Naive thymus-derived CD4-positive, alpha-beta T cell (primary cell): ENCODE results near the gene JAKMIP2. TPM values are rescaled to one million over a fixed set of nuclear protein-coding genes. Genes with fewer than 3 reads are reported as not detected.

ENCODE experiments used
- ATAC-seq: fragments of 150-1000 bp; cut with Tn5 transposase; 2 replicates; pipeline ENCODE4 v1.10.0; 2021; ENCODE audit warnings: mild to moderate bottlenecking, moderate library complexity
- CTCF ChIA-PET: fragments of 350-600 bp; sonication (Branson Sonifier 250); formaldehyde crosslinking; loops from one replicate; lab custom pipeline; 2021; ENCODE audit warnings: antibody characterized with exemption; lab: Charles Lee
- POLR2A ChIA-PET: fragments of 350-600 bp; sonication (Branson Sonifier 250); formaldehyde crosslinking; loops from one replicate; lab custom pipeline; 2021; ENCODE audit warnings: antibody characterized with exemption, inconsistent platforms; lab: Charles Lee
- DNase-seq, 9 donors: peaks; one replicate each; pipeline versions ENCODE4 v3.0.0 to v3.0.0-alpha.2; 2020 to 2022; ENCODE audit warnings: mixed read lengths in 1 of 9
- H3K27ac ChIP-seq: one replicate; pipeline ENCODE4 v1.7.0; 2013; ENCODE audit warnings: mild to moderate bottlenecking, low read depth, low read length, moderate library complexity
- H3K27me3 ChIP-seq, 2 donors: one replicate each; pipeline ENCODE4 v1.7.0; 2013; ENCODE audit warnings: low read length in 2 of 2, mild to moderate bottlenecking in 2 of 2, moderate library complexity in 2 of 2; ENCODE audit not compliant: control insufficient read depth in 2 of 2, insufficient read depth in 2 of 2
- H3K36me3 ChIP-seq, 3 experiments: 1 replicate in 2 of 3; 2 replicates in 1 of 3; pipeline ENCODE4 v1.7.0; 2013; ENCODE audit warnings: low read length in 3 of 3, mild to moderate bottlenecking in 3 of 3, moderate library complexity in 1 of 3; ENCODE audit not compliant: insufficient read depth in 3 of 3, control insufficient read depth in 2 of 3
- H3K4me1 ChIP-seq, 2 donors: one replicate each; pipeline ENCODE4 v1.7.0; 2013; ENCODE audit warnings: low read length in 2 of 2, mild to moderate bottlenecking in 2 of 2, moderate library complexity in 1 of 2; ENCODE audit not compliant: control insufficient read depth in 2 of 2, insufficient read depth in 2 of 2
- H3K4me3 ChIP-seq: 2 replicates; pipeline ENCODE4 v1.7.0; 2013; ENCODE audit warnings: mild to moderate bottlenecking, low read length
- H3K9me3 ChIP-seq, 3 experiments: 1 replicate in 2 of 3; 2 replicates in 1 of 3; pipeline ENCODE4 v1.7.0; 2013; ENCODE audit warnings: low read length in 3 of 3; ENCODE audit not compliant: control insufficient read depth in 2 of 3
- H3K27ac Mint-ChIP-seq, 9 donors: one replicate each; pipeline ENCODE4 v1.8.0; 2020 to 2022; ENCODE audit warnings: mixed read lengths in 9 of 9, mild to moderate bottlenecking in 8 of 9, moderate library complexity in 5 of 9, inconsistent platforms in 2 of 9
- H3K27me3 Mint-ChIP-seq, 5 donors: one replicate each; pipeline ENCODE4 v1.8.0; 2021 to 2022; ENCODE audit warnings: mixed read lengths in 5 of 5, mild to moderate bottlenecking in 1 of 5
- H3K36me3 Mint-ChIP-seq, 5 donors: one replicate each; pipeline ENCODE4 v1.8.0; 2020 to 2022; ENCODE audit warnings: mixed read lengths in 5 of 5, mild to moderate bottlenecking in 3 of 5, inconsistent platforms in 1 of 5
- H3K4me1 Mint-ChIP-seq, 7 donors: one replicate each; pipeline ENCODE4 v1.8.0; 2020 to 2022; ENCODE audit warnings: mixed read lengths in 7 of 7, mild to moderate bottlenecking in 3 of 7, inconsistent platforms in 1 of 7
- H3K4me3 Mint-ChIP-seq, 10 donors: one replicate each; pipeline ENCODE4 v1.8.0; 2020 to 2022; ENCODE audit warnings: mild to moderate bottlenecking in 10 of 10, mixed read lengths in 10 of 10, moderate library complexity in 6 of 10, inconsistent platforms in 2 of 10
- H3K9me3 Mint-ChIP-seq, 11 donors: one replicate each; pipeline ENCODE4 v1.8.0; 2020 to 2022; ENCODE audit warnings: mixed read lengths in 11 of 11, mild to moderate bottlenecking in 4 of 11, inconsistent platforms in 1 of 11, moderate library complexity in 1 of 11
- intact Hi-C, 2 donors: fragments of 100-400 bp; cut with micrococcal nuclease; formaldehyde crosslinking; loops; one replicate each; pipeline ENCODE4 v1.15.1; 2023
- polyA plus RNA-seq, 2 donors: library from polyadenylated mRNA; unstranded; fragments of 300-500 nt; fragmentation: Illumina TruSeq; gene quantifications; one replicate each; pipeline ENCODE4 v1.2.3, GENCODE V29; 2021
- total RNA-seq, 6 experiments: library from RNA in 5 of 6; stranded (reverse) in 5 of 6; gene quantifications; 1 replicate in 5 of 6; 2 replicates in 1 of 6; pipeline ENCODE4 v1.2.3 and lab custom pipeline; 2021 to 2026

Gene JAKMIP2
- total and polyA plus RNA-seq, 7 experiments from 2014 or later, result 0.16 to 4.5 (median 0.88) TPM

DNA sequence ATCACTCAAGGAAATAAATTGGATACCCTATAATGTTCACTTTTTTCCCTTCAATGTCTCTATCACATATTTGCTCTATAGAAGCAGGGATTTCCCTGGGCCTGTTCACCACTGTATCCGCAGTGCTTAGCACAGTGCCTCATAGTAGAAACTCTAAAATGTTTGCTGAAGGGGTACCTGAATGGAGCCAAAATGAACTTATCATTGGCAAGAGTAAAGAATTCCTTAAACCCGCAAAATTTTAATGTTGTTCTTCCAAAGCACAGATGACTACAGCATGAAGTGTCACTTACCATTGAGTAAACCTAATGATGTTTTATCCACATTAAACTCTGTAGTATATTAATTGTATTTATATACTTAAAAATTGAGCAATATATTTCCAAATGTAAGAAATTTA, 96.1 kb downstream of the JAKMIP2 start:
- Mint-ChIP-seq H3K36me3 (no peaks in the 10 kb centered on the region), H3K27me3 (no peaks in the 10 kb centered on the region), H3K4me1 (no peaks in the 10 kb centered on the region), H3K9me3 (peaks cover 0 to 3% (median 0%) of the 10 kb centered on the region in 11 donors), H3K27ac (no peak overlapping the region), H3K4me3 (no peak overlapping the region)
- Histone ChIP-seq H3K9me3 (no peaks in the 10 kb centered on the region), H3K27me3 (no peaks in the 10 kb centered on the region), H3K4me1 (no peaks in the 10 kb centered on the region), H3K36me3 (no peaks in the 10 kb centered on the region), H3K4me3 (no peak overlapping the region), H3K27ac (no peak overlapping the region)
- CTCF ChIA-PET, result no interaction called here
- POLR2A ChIA-PET, result no interaction called here
- ATAC-seq, result no peak
- intact Hi-C loops, result no loop called here
- DNase-seq, result no peak

DNA sequence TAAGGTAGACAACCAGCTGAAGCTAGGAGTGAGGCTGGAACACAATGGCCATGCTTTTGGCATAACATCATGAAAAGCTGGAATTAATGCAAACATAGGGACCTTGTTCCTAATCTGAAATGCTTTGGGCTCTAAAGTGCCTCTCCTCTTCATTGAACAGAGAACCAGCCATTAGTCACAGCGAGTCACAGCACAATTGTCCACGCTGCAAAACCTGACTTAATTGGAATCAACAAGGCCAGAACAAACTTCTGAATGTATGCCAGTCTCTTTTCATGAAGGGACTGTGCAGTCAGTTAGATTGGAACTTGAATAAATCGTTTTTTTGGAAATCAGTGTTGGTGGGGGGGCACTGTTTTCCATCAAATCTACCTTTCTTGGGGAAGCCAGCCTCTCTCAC, 96.5 kb downstream of the JAKMIP2 start:
- intact Hi-C loops, result no loop called here
- CTCF ChIA-PET, result no interaction called here
- no peak overlapping the region for H3K27ac Mint-ChIP-seq

DNA sequence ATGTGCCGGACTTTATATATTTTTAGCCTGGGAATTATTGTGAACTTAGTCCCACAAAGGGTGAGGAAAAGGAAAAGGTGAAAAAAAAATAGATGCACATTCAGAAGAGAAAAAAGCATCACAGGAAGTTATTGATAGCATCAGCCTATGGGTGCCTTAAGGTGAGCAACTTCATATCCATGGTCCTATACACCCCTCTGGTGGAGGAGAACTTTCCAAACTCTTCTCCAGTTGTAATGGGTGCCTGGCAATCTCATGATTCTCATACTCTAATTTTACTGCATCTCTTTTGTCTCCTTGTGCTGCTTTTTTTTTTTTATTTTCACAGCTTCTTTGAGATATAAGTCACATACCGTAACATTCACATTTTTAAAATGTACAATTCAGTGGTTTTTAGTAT, 107.4 kb downstream of the JAKMIP2 start:
- Mint-ChIP-seq H3K27ac (no peak overlapping the region), H3K4me3 (no peak overlapping the region), H3K36me3 (peaks cover 0 to 4% (median 0%) of the 10 kb centered on the region in 5 donors), H3K27me3 (peaks cover 0 to 3% (median 0%) of the 10 kb centered on the region in 5 donors), H3K4me1 (no peaks in the 10 kb centered on the region), H3K9me3 (peaks cover 0 to 2% (median 0%) of the 10 kb centered on the region in 11 donors)
- intact Hi-C loops, result no loop called here
- Histone ChIP-seq H3K27ac (no peak overlapping the region), H3K4me1 (no peaks in the 10 kb centered on the region), H3K27me3 (no peaks in the 10 kb centered on the region), H3K9me3 (no peaks in the 10 kb centered on the region), H3K4me3 (no peak overlapping the region), H3K36me3 (no peaks in the 10 kb centered on the region)
- POLR2A ChIA-PET, result no interaction called here
- ATAC-seq (no peak), DNase-seq (no peak)
- CTCF ChIA-PET, result no interaction called here

More for the DNA sequence above, 96.5 kb downstream of the JAKMIP2 start:
- Histone ChIP-seq H3K27ac (no peak overlapping the region), H3K27me3 (no peaks in the 10 kb centered on the region), H3K9me3 (no peaks in the 10 kb centered on the region), H3K36me3 (no peaks in the 10 kb centered on the region), H3K4me1 (no peaks in the 10 kb centered on the region), H3K4me3 (no peak overlapping the region)
- Mint-ChIP-seq H3K9me3 (peaks cover 0 to 3% (median 0%) of the 10 kb centered on the region in 11 donors), H3K4me1 (no peaks in the 10 kb centered on the region), H3K36me3 (no peaks in the 10 kb centered on the region), H3K4me3 (no peak overlapping the region), H3K27me3 (no peaks in the 10 kb centered on the region)
- POLR2A ChIA-PET, result no interaction called here
- DNase-seq (no peak), ATAC-seq (no peak)

DNA sequence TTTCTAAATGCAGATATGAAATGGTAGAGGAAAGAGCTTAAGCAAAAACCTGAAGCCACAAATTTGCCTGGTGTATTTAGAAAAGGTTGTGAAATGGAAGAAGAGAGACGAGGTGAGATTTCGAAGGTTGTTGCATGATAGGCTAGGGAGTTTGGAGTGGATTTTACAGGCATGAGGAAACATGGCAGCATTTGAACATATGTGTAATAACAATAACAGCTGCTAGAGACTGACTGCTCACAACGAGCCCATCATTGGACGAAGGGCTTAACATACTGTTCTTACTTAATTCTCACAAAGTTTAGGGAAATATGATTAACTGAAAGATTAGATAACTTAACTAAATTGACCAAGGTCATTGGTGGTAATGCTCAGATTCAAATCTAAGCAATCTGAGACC, 108.1 kb downstream of the JAKMIP2 start:
- H3K27me3 ChIP-seq, result no peaks in the 10 kb centered on the region
- no peak for DNase-seq
- POLR2A ChIA-PET, result no interaction called here
- Mint-ChIP-seq H3K27ac (no peak overlapping the region), H3K27me3 (peaks cover 0 to 3% (median 0%) of the 10 kb centered on the region in 5 donors), H3K36me3 (peaks cover 0 to 4% (median 0%) of the 10 kb centered on the region in 5 donors), H3K9me3 (peaks cover 0 to 2% (median 0%) of the 10 kb centered on the region in 11 donors), H3K4me1 (no peaks in the 10 kb centered on the region), H3K4me3 (no peak overlapping the region)
- CTCF ChIA-PET, result no interaction called here
- H3K36me3 ChIP-seq, result no peaks in the 10 kb centered on the region
- H3K27ac ChIP-seq, result no peak overlapping the region
- H3K9me3 ChIP-seq, result no peaks in the 10 kb centered on the region
- intact Hi-C loops, result no loop called here
- no peaks in the 10 kb centered on the region for H3K4me1 ChIP-seq
- no peak overlapping the region for H3K4me3 ChIP-seq
- ATAC-seq, result no peak

DNA sequence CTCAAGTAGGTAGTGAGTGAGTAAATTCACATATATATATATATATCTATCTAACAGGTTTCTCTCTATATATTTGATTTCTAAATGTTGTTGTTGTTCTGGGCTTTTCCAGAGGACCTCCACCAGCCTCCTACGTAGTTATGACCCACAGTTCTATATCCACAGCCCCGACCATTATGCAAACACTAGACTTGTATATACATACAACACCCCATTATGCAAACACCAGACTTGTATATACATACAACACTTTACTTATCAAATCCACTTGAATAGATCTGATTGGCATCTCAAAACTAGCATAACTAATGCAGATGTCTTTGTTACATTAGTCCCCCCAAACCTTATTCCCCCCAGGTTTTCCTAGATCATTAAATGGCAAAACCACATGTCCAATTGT, 108.7 kb downstream of the JAKMIP2 start:
- Mint-ChIP-seq H3K9me3 (peaks cover 0 to 2% (median 0%) of the 10 kb centered on the region in 11 donors), H3K27me3 (peaks cover 0 to 3% (median 0%) of the 10 kb centered on the region in 5 donors), H3K4me3 (no peak overlapping the region), H3K4me1 (no peaks in the 10 kb centered on the region), H3K27ac (no peak overlapping the region), H3K36me3 (peaks cover 0 to 4% (median 0%) of the 10 kb centered on the region in 5 donors)
- POLR2A ChIA-PET, result no interaction called here
- CTCF ChIA-PET, result no interaction called here
- no peak for ATAC-seq
- Histone ChIP-seq H3K27ac (no peak overlapping the region), H3K4me3 (no peak overlapping the region), H3K36me3 (no peaks in the 10 kb centered on the region), H3K4me1 (no peaks in the 10 kb centered on the region), H3K27me3 (no peaks in the 10 kb centered on the region), H3K9me3 (no peaks in the 10 kb centered on the region)
- intact Hi-C loops, result no loop called here
- DNase-seq, result no peak

DNA sequence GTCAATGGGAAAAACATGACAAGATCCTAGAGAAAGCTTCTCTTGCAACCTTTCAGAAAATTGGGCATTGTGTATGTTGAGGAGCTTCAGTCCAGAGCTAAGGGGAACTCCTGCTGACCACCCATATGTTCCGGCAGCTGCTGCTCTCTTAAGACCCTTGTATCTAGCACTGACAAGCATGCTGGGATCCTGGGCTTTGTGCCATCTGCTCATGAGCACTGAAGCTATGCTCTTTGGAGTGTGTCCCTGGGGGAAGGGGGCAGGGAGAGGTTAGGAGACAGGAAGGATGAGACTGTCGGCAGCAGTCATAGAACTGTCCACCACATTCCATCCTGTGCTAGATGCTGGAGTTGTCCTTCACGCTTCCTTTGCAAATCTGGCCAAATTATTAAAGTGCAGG, 109.3 kb downstream of the JAKMIP2 start:
- Mint-ChIP-seq H3K4me3 (no peak overlapping the region), H3K36me3 (peaks cover 0 to 4% (median 0%) of the 10 kb centered on the region in 5 donors), H3K4me1 (no peaks in the 10 kb centered on the region), H3K9me3 (peaks cover 0 to 2% (median 0%) of the 10 kb centered on the region in 11 donors), H3K27me3 (peaks cover 0 to 2% (median 0%) of the 10 kb centered on the region in 5 donors), H3K27ac (no peak overlapping the region)
- Histone ChIP-seq H3K27me3 (no peaks in the 10 kb centered on the region), H3K9me3 (no peaks in the 10 kb centered on the region), H3K36me3 (no peaks in the 10 kb centered on the region), H3K4me1 (no peaks in the 10 kb centered on the region), H3K27ac (no peak overlapping the region), H3K4me3 (no peak overlapping the region)
- POLR2A ChIA-PET, result no interaction called here
- CTCF ChIA-PET, result no interaction called here
- DNase-seq, result no peak
- no peak for ATAC-seq
- intact Hi-C loops, result no loop called here

DNA sequence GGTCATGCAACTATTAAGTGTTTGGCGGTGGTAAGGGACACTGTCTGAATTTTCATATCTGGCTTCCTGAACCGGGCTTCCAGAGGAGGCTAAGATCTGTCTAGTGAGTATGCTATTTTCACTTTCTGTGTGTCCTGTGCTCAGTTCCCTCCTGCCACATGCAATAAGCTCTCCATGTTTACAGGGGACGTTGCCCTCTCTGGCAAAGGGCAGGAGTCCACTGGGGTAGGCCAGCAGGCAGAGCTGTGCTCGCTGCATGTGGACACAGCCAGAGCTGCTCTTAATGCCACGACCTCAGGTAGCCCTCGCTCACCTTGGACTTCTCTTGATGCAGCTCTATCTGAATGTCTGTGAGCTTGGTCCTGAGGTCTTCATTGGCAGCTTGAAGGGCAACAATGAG, 111.2 kb downstream of the JAKMIP2 start:
- H3K9me3 ChIP-seq, result no peaks in the 10 kb centered on the region
- H3K27ac ChIP-seq, result no peak overlapping the region
- H3K4me3 ChIP-seq, result no peak overlapping the region
- H3K27ac Mint-ChIP-seq, result no peak overlapping the region
- POLR2A ChIA-PET, result no interaction called here
- H3K27me3 ChIP-seq, result no peaks in the 10 kb centered on the region
- CTCF ChIA-PET, result no interaction called here
- peaks cover 0 to 4% (median 0%) of the 10 kb centered on the region in 5 donors for H3K36me3 Mint-ChIP-seq
- no peaks in the 10 kb centered on the region for H3K4me1 Mint-ChIP-seq
- H3K36me3 ChIP-seq, result no peaks in the 10 kb centered on the region
- H3K4me3 Mint-ChIP-seq, result no peak overlapping the region
- no peak for DNase-seq
- no peak for ATAC-seq
- H3K27me3 Mint-ChIP-seq, result no peaks in the 10 kb centered on the region
- peaks cover 0 to 2% (median 0%) of the 10 kb centered on the region in 11 donors for H3K9me3 Mint-ChIP-seq
- no peaks in the 10 kb centered on the region for H3K4me1 ChIP-seq
- intact Hi-C loops, result no loop called here
